ENCODE results near the gene EFHD2. TPM values are rescaled to one million over a fixed set of nuclear protein-coding genes. Genes with fewer than 3 reads are reported as not detected.

EFHD2 gene
- total and polyA plus RNA-seq, 2 of the 8 experiments (the other 6 are each of a cell fraction or from before 2014, with no cell fraction given) = 24.4 to 25.1 TPM

DNA sequence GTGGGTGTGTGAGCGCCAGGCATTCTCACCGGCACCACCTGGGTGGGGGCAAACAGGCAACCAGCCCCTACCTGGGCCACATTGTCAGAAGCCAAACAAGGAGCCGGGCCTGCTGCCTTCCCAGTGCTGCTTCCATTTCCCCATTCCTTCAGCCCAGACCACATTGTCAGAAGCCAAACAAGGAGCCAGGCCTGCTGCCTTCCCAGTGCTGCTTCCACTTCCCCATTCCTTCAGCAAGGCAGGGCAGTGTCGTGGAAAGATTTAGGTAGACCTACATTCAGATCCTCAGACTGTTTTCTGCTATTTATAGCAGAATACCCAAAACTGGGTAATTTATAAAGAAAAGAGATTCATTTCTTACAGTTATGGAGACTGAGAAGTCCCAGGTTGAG is 47.0 kb upstream of the EFHD2 start:
- H3K27ac ChIP-seq (ENCODE audit: low read depth, low read length) = no peak overlapping the region
- H2AK5ac ChIP-seq (ENCODE audit: low read depth, low read length) = no peak overlapping the region
- H3K4me2 ChIP-seq (ENCODE audit: insufficient read depth in 1 of 2, low read depth in 2 of 2, low read length in 2 of 2) = no peak overlapping the region
- H3K23me2 ChIP-seq (ENCODE audit: low read depth, low read length) = no peaks in the 10 kb centered on the region
- H3K18ac ChIP-seq (ENCODE audit: extremely low read depth, low read length) = no peak overlapping the region
- H3K4me1 ChIP-seq (replicated peaks in 1 of 4; ENCODE audit: control insufficient read depth in 3 of 4, insufficient read depth in 4 of 4, low read length in 3 of 4) = no peaks in the 10 kb centered on the region
- WGBS, 2 experiments (ENCODE audit: extremely low coverage in 1 of 2, insufficient coverage in 1 of 2, insufficient read length in 1 of 2, insufficient replicate concordance in 2 of 2, low coverage in 1 of 2, low lambda C conversion rate in 2 of 2, missing lambda C conversion rate in 1 of 2) = 95% methylated on average over 4 of the region's 4 CpGs; no CpG with 5 or more reads in 1 of the 2 experiments
- no peak overlapping the region for H2BK12ac ChIP-seq (ENCODE audit: low read depth, low read length)
- H3K27me3 ChIP-seq (replicated peaks in 1 of 4; ENCODE audit: control insufficient read depth in 3 of 4, extremely low read depth in 1 of 4, insufficient read depth in 3 of 4, low read length in 3 of 4) = no peaks in the 10 kb centered on the region; a peak in 1 of 7 replicates
- POLR2A ChIA-PET (ENCODE audit: partially characterized antibody) = no interaction called here
- no peak for FAIRE-seq
- no peak overlapping the region for H3K23ac ChIP-seq (ENCODE audit: insufficient read length)
- H3K9me3 ChIP-seq (ENCODE audit: insufficient read depth in 2 of 2, low read depth in 1 of 2, low read length in 1 of 2) = no peaks in the 10 kb centered on the region
- H3K79me2 ChIP-seq (ENCODE audit: control insufficient read depth in 1 of 2, insufficient read depth in 2 of 2, low read length in 2 of 2) = no peaks in the 10 kb centered on the region
- H2AFZ ChIP-seq (ENCODE audit: low read length) = no peak overlapping the region
- no peak overlapping the region for H4K91ac ChIP-seq (replicated peaks; ENCODE audit: insufficient read length, low read length)
- no peak overlapping the region for H3K14ac ChIP-seq (ENCODE audit: insufficient read length)
- no peak overlapping the region; the same call in 1 of the 2 replicates for H2BK15ac ChIP-seq (ENCODE audit: low read length)
- H4K8ac ChIP-seq (ENCODE audit: extremely low read depth, insufficient read depth, low read length) = no peak overlapping the region
- no peaks in the 10 kb centered on the region for H4K20me1 ChIP-seq (replicated peaks in 1 of 2; ENCODE audit: control insufficient read depth in 1 of 2, insufficient read depth in 2 of 2, low read length in 2 of 2)
- H2BK5ac ChIP-seq (ENCODE audit: low read depth, low read length) = no peak overlapping the region
- H4K5ac ChIP-seq (ENCODE audit: insufficient read length, low read depth, low read length) = no peak overlapping the region
- H3K9ac ChIP-seq (replicated peaks in 1 of 4; ENCODE audit: extremely low read depth in 1 of 4, low read depth in 3 of 4, low read length in 3 of 4) = no peak overlapping the region
- no peak overlapping the region for H3K4ac ChIP-seq (replicated peaks; ENCODE audit: insufficient read length, low read depth, low read length)
- no peak overlapping the region for H3K4me3 ChIP-seq (ENCODE audit: extremely low read depth in 1 of 4, insufficient read depth in 2 of 4, low read depth in 3 of 4, low read length in 4 of 4)
- H3K36me3 ChIP-seq (ENCODE audit: control insufficient read depth in 2 of 4, insufficient read depth in 4 of 4, low read length in 3 of 4) = no peaks in the 10 kb centered on the region
- H2BK20ac ChIP-seq (ENCODE audit: low read length) = no peak overlapping the region
- CTCF ChIA-PET (ENCODE audit: partially characterized antibody) = interaction anchor here (1.5 to 5.0 kb wide), 2 partner anchors 39 kb away, joined by 8 to 20 read pairs; no protein-coding TSS in a partner anchor
- H2BK120ac ChIP-seq (replicated peaks; ENCODE audit: low read depth, low read length) = no peak overlapping the region
- no peaks in the 10 kb centered on the region for H3K79me1 ChIP-seq (ENCODE audit: low read depth, low read length)
- H3K56ac ChIP-seq (replicated peaks; ENCODE audit: insufficient read length, low read depth, low read length) = no peak overlapping the region
- DNase-seq (ENCODE audit: low read depth in 1 of 2, low spot score in 2 of 2) = no peak
- TF ChIP-seq NANOG (IDR thresholded peaks at IDR 0.05; ENCODE audit: insufficient read depth, low read depth, low read length, poor library complexity, severe bottlenecking) = no peak

Measured in H1 (cell line).